Activated CD8-positive, alpha-beta T cell treated with anti-CD3 and anti-CD28 coated beads for 36 hours (primary cell): ENCODE results near the gene STPG1. TPM values are rescaled to one million over a fixed set of nuclear protein-coding genes. Genes with fewer than 3 reads are reported as not detected.

ENCODE experiments used
- ATAC-seq: fragments of 200-7000 bp; cut with Tn5 transposase; one replicate; pipeline ENCODE4 v1.10.0; 2021; ENCODE audit warnings: mild to moderate bottlenecking, moderate library complexity
- CTCF ChIA-PET: fragments of 350-600 bp; sonication (Branson Sonifier 250); formaldehyde crosslinking; loops from one replicate; lab custom pipeline; 2021; ENCODE audit warnings: antibody characterized with exemption; lab: Charles Lee
- POLR2A ChIA-PET: fragments of 350-600 bp; sonication (Branson Sonifier 250); formaldehyde crosslinking; loops from one replicate; lab custom pipeline; 2021; ENCODE audit warnings: antibody characterized with exemption; lab: Charles Lee
- DNase-seq: peaks from one replicate; pipeline ENCODE4 v3.0.0-alpha.2; 2020
- H3K27ac Mint-ChIP-seq: one replicate; pipeline ENCODE4 v1.8.0; 2021; ENCODE audit warnings: mild to moderate bottlenecking, mixed read lengths
- H3K27me3 Mint-ChIP-seq: one replicate; pipeline ENCODE4 v1.8.0; 2021; ENCODE audit warnings: mixed read lengths
- H3K36me3 Mint-ChIP-seq: one replicate; pipeline ENCODE4 v1.8.0; 2021; ENCODE audit warnings: low read depth, mixed read lengths
- H3K4me1 Mint-ChIP-seq: one replicate; pipeline ENCODE4 v1.8.0; 2021; ENCODE audit warnings: low read depth, mixed read lengths
- H3K4me3 Mint-ChIP-seq: one replicate; pipeline ENCODE4 v1.8.0; 2021; ENCODE audit warnings: mild to moderate bottlenecking, moderate library complexity, mixed read lengths
- H3K9me3 Mint-ChIP-seq: one replicate; pipeline ENCODE4 v1.8.0; 2021; ENCODE audit warnings: mixed read lengths
- CTCF ChIP-seq: fragments of 200-600 bp; IDR thresholded peaks from one replicate; pipeline ENCODE4 v1.8.0; 2022; ENCODE audit warnings: antibody characterized with exemption, mild to moderate bottlenecking
- intact Hi-C: fragments of 100-400 bp; cut with micrococcal nuclease; formaldehyde crosslinking; loops from one replicate; pipeline ENCODE4 v1.10.0; 2022
- total RNA-seq, 2 experiments: library from RNA; stranded (reverse); gene quantifications; one replicate each; pipeline ENCODE4 v1.2.3, GENCODE V29; 2021

Gene STPG1
- total RNA-seq, 2 experiments from 2014 or later, result 5.6 to 6.3 TPM

GRCh38 chr1:24406788-24407187, 6.8 kb downstream of the STPG1 start:
- Mint-ChIP-seq H3K4me3 (no peak overlapping the region), H3K4me1 (peaks cover 2% of the 10 kb centered on the region), H3K9me3 (no peaks in the 10 kb centered on the region), H3K36me3 (peaks cover 2% of the 10 kb centered on the region), H3K27me3 (no peaks in the 10 kb centered on the region), H3K27ac (no peak overlapping the region)
- DNase-seq (no peak), ATAC-seq (no peak)
- POLR2A ChIA-PET, result interaction anchor here (0.7 kb wide), 1 partner anchor 222 kb away, joined by 3 read pairs; no protein-coding TSS in a partner anchor
- no peak for TF ChIP-seq CTCF
- CTCF ChIA-PET, result interaction anchor here (1.0 to 1.3 kb wide), 5 partner anchors 9 to 208 kb away, joined by 3 to 4 read pairs (median 3); partner anchors contain the start of gene NIPAL3
- intact Hi-C loops, result no loop called here

- ATAC-seq (no peak), DNase-seq (no peak)
- Mint-ChIP-seq H3K4me1 (peaks cover 8% of the 10 kb centered on the region), H3K27ac (no peak overlapping the region), H3K36me3 (peaks cover 5% of the 10 kb centered on the region), H3K4me3 (no peak overlapping the region), H3K9me3 (no peaks in the 10 kb centered on the region), H3K27me3 (no peaks in the 10 kb centered on the region)
- POLR2A ChIA-PET, result interaction anchor here (0.6 to 2.1 kb wide), 5 partner anchors 9 to 204 kb away, joined by 3 to 6 read pairs (median 3); partner anchors contain the start of gene STPG1
- CTCF ChIA-PET, result interaction anchor here (0.8 to 6.3 kb wide), 7 partner anchors 10 to 431 kb away, joined by 3 to 35 read pairs (median 4); partner anchors contain the start of genes NIPAL3 and STPG1
- intact Hi-C loops, result no loop called here
- no peak for TF ChIP-seq CTCF
These were observed 9.8 kb downstream of the STPG1 start for GRCh38 chr1:24403806-24404205.

- no peaks in the 10 kb centered on the region for H3K9me3 Mint-ChIP-seq
- ChIA-PET CTCF (interaction anchor here (1.0 to 6.3 kb wide), 7 partner anchors 9 to 250 kb away, joined by 3 to 35 read pairs (median 4); partner anchors contain the start of gene NIPAL3), POLR2A (no interaction called here)
- H3K36me3 Mint-ChIP-seq, result peaks cover 3% of the 10 kb centered on the region
- no peaks in the 10 kb centered on the region for H3K27me3 Mint-ChIP-seq
- no peak overlapping the region for H3K4me3 Mint-ChIP-seq
- no peak for DNase-seq
- intact Hi-C loops, result no loop called here
- H3K4me1 Mint-ChIP-seq, result peaks cover 10% of the 10 kb centered on the region
- no peak for TF ChIP-seq CTCF
- H3K27ac Mint-ChIP-seq, result no peak overlapping the region
- ATAC-seq, result no peak
These were observed 13.5 kb downstream of the STPG1 start for GRCh38 chr1:24400065-24400464.

- POLR2A ChIA-PET, result interaction anchor here (0.7 to 1.2 kb wide), 6 partner anchors 19 to 196 kb away, joined by 3 to 6 read pairs (median 4); partner anchors contain the start of genes NIPAL3 and STPG1
- TF ChIP-seq CTCF, result no peak
- DNase-seq, result no peak
- Mint-ChIP-seq H3K4me3 (no peak overlapping the region), H3K9me3 (no peaks in the 10 kb centered on the region), H3K36me3 (no peaks in the 10 kb centered on the region), H3K4me1 (peaks cover 41% of the 10 kb centered on the region), H3K27ac (peak overlapping the region; percentile 95), H3K27me3 (no peaks in the 10 kb centered on the region)
- no peak for ATAC-seq
- CTCF ChIA-PET, result interaction anchor here (0.6 to 8.0 kb wide), 23 partner anchors 10 to 248 kb away, joined by 3 to 376 read pairs (median 15); partner anchors contain the start of genes IFNLR1, NIPAL3 and STPG1
- intact Hi-C loops, result loop anchor here (2.0 to 5.0 kb wide), 2 partner anchors 72 to 195 kb away; no protein-coding TSS in a partner anchor
These were observed 19.7 kb downstream of the STPG1 start for GRCh38 chr1:24393892-24394291.
